Activated CD8-positive, alpha-beta memory T cell treated with anti-CD3 and anti-CD28 coated beads for 36 hours (primary cell): Measurements from ENCODE around the gene FRMD1. TPM values are rescaled to one million over a fixed set of nuclear protein-coding genes. Genes with fewer than 3 reads are reported as not detected.
"Not testable (repeated sequence)": the region's sequence is repeated elsewhere in the genome, so short reads cannot be mapped to it uniquely, and the experiment has no call there.

ENCODE experiments used
- CTCF ChIA-PET: fragments of 350-600 bp; sonication (Branson Sonifier 250); formaldehyde crosslinking; loops from one replicate; lab custom pipeline; 2021; ENCODE audit warnings: antibody characterized with exemption; lab: Charles Lee
- POLR2A ChIA-PET: fragments of 350-600 bp; sonication (Branson Sonifier 250); formaldehyde crosslinking; loops from one replicate; lab custom pipeline; 2021; ENCODE audit warnings: antibody characterized with exemption; lab: Charles Lee
- total RNA-seq, 2 experiments: library from RNA; stranded (reverse); gene quantifications; one replicate each; pipeline ENCODE4 v1.2.3, GENCODE V29; 2021

The FRMD1 gene
- total RNA-seq, 2 experiments from 2014 or later: not detected

- ChIA-PET POLR2A (no interaction called here), CTCF (no interaction called here)
These were observed 5.6 kb upstream of the FRMD1 start for GRCh38 chr6:168084465-168085160.

- POLR2A ChIA-PET: no interaction called here
- CTCF ChIA-PET: no interaction called here
These were observed 4.5 kb upstream of the FRMD1 start for GRCh38 chr6:168083514-168083885.

GRCh38 chr6:168082860-168083513, 4.0 kb upstream of the FRMD1 start:
- POLR2A ChIA-PET: no interaction called here

GRCh38 chr6:168081858-168082546, 3.0 kb upstream of the FRMD1 start:
- ChIA-PET CTCF (no interaction called here), POLR2A (no interaction called here)

More at GRCh38 chr6:168082860-168083513, 4.0 kb upstream of the FRMD1 start:
- CTCF ChIA-PET: no interaction called here

GRCh38 chr6:168080393-168081077, 1.5 kb upstream of the FRMD1 start:
- ChIA-PET CTCF (no interaction called here), POLR2A (no interaction called here)

- ChIA-PET CTCF (no interaction called here), POLR2A (no interaction called here)
These were observed 653 bp downstream of the FRMD1 start for GRCh38 chr6:168078175-168078942.

- CTCF ChIA-PET: interaction anchor here (0.7 kb wide), 1 partner anchor 185 kb away, joined by 4 read pairs; no protein-coding TSS in a partner anchor
These were observed 1.6 kb downstream of the FRMD1 start for GRCh38 chr6:168077401-168077800.

DNA sequence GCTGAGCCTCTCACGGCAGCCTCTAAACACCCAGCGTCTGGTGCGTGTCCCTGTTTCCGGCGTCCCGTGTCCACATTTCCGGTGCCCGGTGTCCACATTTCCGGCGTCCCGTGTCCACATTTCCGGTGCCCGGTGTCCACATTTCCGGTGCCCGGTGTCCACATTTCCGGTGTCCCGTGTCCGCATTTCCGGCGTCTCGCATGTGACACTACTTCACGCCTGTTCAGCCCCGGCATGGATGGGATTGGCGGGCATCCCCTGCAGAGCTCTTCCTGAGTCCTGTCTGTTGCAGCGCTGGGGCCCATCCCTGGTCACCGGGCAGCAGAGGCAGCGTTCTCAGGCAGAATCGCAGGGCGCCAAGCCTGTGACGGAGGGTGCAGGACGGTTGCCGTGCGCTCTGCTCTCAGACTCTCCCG, 3.2 kb downstream of the FRMD1 start:
- CTCF ChIA-PET: no interaction called here
- POLR2A ChIA-PET: no interaction called here

More at GRCh38 chr6:168077401-168077800, 1.6 kb downstream of the FRMD1 start:
- POLR2A ChIA-PET: not testable (repeated sequence)

DNA sequence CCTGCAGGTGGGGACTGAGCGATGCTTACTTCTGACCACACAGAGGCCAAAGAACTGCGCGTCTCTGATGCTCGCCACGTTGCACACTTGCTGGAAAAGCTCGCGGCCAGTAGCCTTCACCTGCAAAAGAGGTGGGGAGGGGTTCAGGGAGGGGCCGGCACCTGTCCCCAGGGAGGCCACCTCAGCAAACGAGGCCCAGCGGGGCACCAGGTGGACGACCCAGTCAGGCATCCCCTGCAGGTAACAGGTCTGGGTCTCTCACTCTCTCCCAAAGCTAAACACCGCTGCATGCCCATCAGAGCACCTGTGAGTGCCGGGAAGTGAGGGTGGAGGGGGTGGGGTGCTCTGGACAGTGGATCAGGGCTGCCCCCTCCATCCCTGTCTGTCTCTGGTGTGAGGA, 3.8 kb downstream of the FRMD1 start:
- POLR2A ChIA-PET: no interaction called here
- CTCF ChIA-PET: no interaction called here

GRCh38 chr6:168073937-168074730, 4.9 kb downstream of the FRMD1 start:
- CTCF ChIA-PET: no interaction called here

DNA sequence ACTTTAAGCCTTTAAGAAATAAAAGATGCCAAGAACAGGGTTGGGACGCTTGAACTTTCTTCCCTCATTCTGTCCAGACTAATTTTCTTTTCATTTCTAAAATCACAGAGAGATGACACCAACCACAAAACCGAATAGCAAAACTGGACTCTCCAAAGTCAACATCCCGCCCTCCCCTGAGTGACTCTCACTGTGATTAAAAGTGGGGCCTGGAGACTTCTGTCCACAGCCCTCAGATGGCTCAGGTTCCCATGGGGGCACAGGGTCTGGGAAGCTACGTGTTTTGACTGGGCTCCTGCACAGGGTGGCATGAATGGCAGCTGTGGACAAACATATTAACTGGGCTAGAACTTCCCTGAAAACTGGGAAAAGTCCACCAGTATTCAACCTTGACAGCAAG, 6.3 kb downstream of the FRMD1 start:
- ChIA-PET POLR2A (no interaction called here), CTCF (no interaction called here)

More at GRCh38 chr6:168073937-168074730, 4.9 kb downstream of the FRMD1 start:
- POLR2A ChIA-PET: no interaction called here

GRCh38 chr6:168072261-168072660, 6.8 kb downstream of the FRMD1 start:
- ChIA-PET POLR2A (no interaction called here), CTCF (no interaction called here)

- ChIA-PET CTCF (no interaction called here), POLR2A (no interaction called here)
These were observed 7.4 kb downstream of the FRMD1 start for GRCh38 chr6:168071620-168072019.

GRCh38 chr6:168070804-168071203, 8.2 kb downstream of the FRMD1 start:
- CTCF ChIA-PET: no interaction called here

DNA sequence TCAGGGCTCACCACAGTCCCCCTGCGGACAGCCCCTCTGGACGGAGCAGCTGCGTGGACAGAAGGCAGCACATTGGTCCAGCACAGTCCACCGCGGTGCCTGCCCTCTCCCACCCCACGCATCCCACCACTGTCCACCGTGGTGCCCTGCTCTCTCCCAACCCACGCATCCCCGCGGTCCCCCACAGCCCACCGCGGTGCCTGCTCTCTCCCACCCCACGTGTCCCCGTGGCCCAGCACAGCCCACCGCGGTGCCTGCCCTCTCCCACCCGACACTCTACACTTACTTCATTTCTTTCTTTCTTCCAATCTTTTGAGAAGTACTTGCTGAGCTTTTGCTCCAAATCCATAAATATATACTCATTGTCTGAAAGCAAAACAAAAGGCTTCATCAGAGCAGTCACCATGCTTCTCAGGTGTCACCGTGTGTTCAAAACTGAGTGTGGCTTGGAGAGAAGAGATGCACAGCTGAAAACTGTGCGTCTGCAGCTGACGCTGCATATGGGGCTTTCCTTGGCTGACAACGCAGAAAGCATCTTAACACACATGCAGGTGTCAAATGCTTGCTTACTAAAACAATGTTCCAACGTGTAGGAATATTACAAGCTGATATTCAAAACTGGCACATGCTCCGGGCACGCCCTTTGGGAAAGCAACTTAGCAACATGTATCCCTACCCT, 11.8 kb downstream of the FRMD1 start:
- ChIA-PET POLR2A (no interaction called here), CTCF (interaction anchor here (0.6 kb wide), 1 partner anchor 1546 kb away, joined by 7 read pairs; no protein-coding TSS in a partner anchor)

More at GRCh38 chr6:168070804-168071203, 8.2 kb downstream of the FRMD1 start:
- POLR2A ChIA-PET: no interaction called here

- POLR2A ChIA-PET: no interaction called here
- CTCF ChIA-PET: no interaction called here
These were observed 14.7 kb downstream of the FRMD1 start for GRCh38 chr6:168064226-168064807.

GRCh38 chr6:168063431-168063830, 15.6 kb downstream of the FRMD1 start:
- CTCF ChIA-PET: no interaction called here
- POLR2A ChIA-PET: no interaction called here
